Endothelial cell (in vitro differentiated cells): Measurements from ENCODE around the gene ERC1. TPM values are rescaled to one million over a fixed set of nuclear protein-coding genes. Genes with fewer than 3 reads are reported as not detected.

Experiments
- DNase-seq: peaks from one replicate; pipeline ENCODE4 v3.0.0; 2021; ENCODE audit warnings: low spot score
- H3K27ac Mint-ChIP-seq: one replicate; pipeline ENCODE4 v1.8.0; 2021; ENCODE audit warnings: mixed read lengths, inconsistent platforms; ENCODE audit not compliant: unreplicated experiment
- H3K27me3 Mint-ChIP-seq: one replicate; pipeline ENCODE4 v1.8.0; 2021; ENCODE audit warnings: mild to moderate bottlenecking, moderate library complexity, mixed read lengths, inconsistent platforms; ENCODE audit not compliant: unreplicated experiment
- H3K36me3 Mint-ChIP-seq: one replicate; pipeline ENCODE4 v1.8.0; 2021; ENCODE audit warnings: mild to moderate bottlenecking, low read depth, mixed read lengths, inconsistent platforms; ENCODE audit not compliant: unreplicated experiment
- H3K4me1 Mint-ChIP-seq: one replicate; pipeline ENCODE4 v1.8.0; 2021; ENCODE audit warnings: mild to moderate bottlenecking, mixed read lengths, inconsistent platforms; ENCODE audit not compliant: unreplicated experiment
- H3K4me3 Mint-ChIP-seq: one replicate; pipeline ENCODE4 v1.8.0; 2021; ENCODE audit warnings: mild to moderate bottlenecking, mixed read lengths, inconsistent platforms; ENCODE audit not compliant: unreplicated experiment
- H3K9me3 Mint-ChIP-seq: one replicate; pipeline ENCODE4 v1.8.0; 2021; ENCODE audit warnings: mixed read lengths, inconsistent platforms; ENCODE audit not compliant: unreplicated experiment
- CTCF ChIP-seq: fragments of 200-600 bp; sonication (generic); IDR thresholded peaks from one replicate; pipeline ENCODE4 v1.5.0; 2021; ENCODE audit warnings: antibody characterized with exemption; ENCODE audit not compliant: unreplicated experiment
- total RNA-seq: library from RNA; stranded (reverse); fragmentation: NEBNext Ultra II Directional; extraction: Animal tissue kit (Norgen Biotek cat#: 25700); gene quantifications from one replicate; pipeline ENCODE4 v1.2.1, GENCODE V29; 2021; ENCODE audit not compliant: unreplicated experiment

ERC1 gene
- total RNA-seq, 1 donor from 2014 or later, result 57.9 TPM

GRCh38 chr12:1474041-1474573 lies 483.1 kb downstream of the ERC1 start:
- Mint-ChIP-seq H3K27ac (no peak overlapping the region), H3K9me3 (no peaks in the 10 kb centered on the region), H3K27me3 (no peaks in the 10 kb centered on the region), H3K4me1 (peaks cover 12% of the 10 kb centered on the region), H3K36me3 (peaks cover 5% of the 10 kb centered on the region), H3K4me3 (no peak overlapping the region)
- DNase-seq, result no peak
- no peak for TF ChIP-seq CTCF

- DNase-seq, result no peak
- Mint-ChIP-seq H3K27ac (no peak overlapping the region), H3K4me3 (no peak overlapping the region), H3K9me3 (no peaks in the 10 kb centered on the region), H3K27me3 (no peaks in the 10 kb centered on the region), H3K36me3 (peaks cover 5% of the 10 kb centered on the region), H3K4me1 (peaks cover 12% of the 10 kb centered on the region)
- TF ChIP-seq CTCF, result no peak
Observed at GRCh38 chr12:1474574-1475153, 483.6 kb downstream of the ERC1 start.

- Mint-ChIP-seq H3K4me1 (no peaks in the 10 kb centered on the region), H3K27ac (no peak overlapping the region), H3K9me3 (no peaks in the 10 kb centered on the region), H3K36me3 (no peaks in the 10 kb centered on the region), H3K4me3 (no peak overlapping the region), H3K27me3 (no peaks in the 10 kb centered on the region)
- DNase-seq, result no peak
- TF ChIP-seq CTCF, result no peak
Observed at GRCh38 chr12:1479645-1480044, 488.6 kb downstream of the ERC1 start.

- no peak for TF ChIP-seq CTCF
- Mint-ChIP-seq H3K9me3 (no peaks in the 10 kb centered on the region), H3K36me3 (no peaks in the 10 kb centered on the region), H3K4me1 (no peaks in the 10 kb centered on the region), H3K27me3 (no peaks in the 10 kb centered on the region), H3K27ac (no peak overlapping the region), H3K4me3 (no peak overlapping the region)
- no peak for DNase-seq
Observed at GRCh38 chr12:1481326-1481725, 490.3 kb downstream of the ERC1 start.

- no peak for DNase-seq
- Mint-ChIP-seq H3K4me3 (no peak overlapping the region), H3K4me1 (no peaks in the 10 kb centered on the region), H3K27ac (no peak overlapping the region), H3K36me3 (no peaks in the 10 kb centered on the region), H3K9me3 (no peaks in the 10 kb centered on the region), H3K27me3 (no peaks in the 10 kb centered on the region)
- TF ChIP-seq CTCF, result no peak
Observed at GRCh38 chr12:1481906-1482305, 490.9 kb downstream of the ERC1 start.
